Measurements from ENCODE around the gene SLC4A2. TPM values are rescaled to one million over a fixed set of nuclear protein-coding genes. Genes with fewer than 3 reads are reported as not detected.

The SLC4A2 gene
- total and polyA plus RNA-seq, 7 donors = 12.3 to 124 (median 84.6) TPM

DNA sequence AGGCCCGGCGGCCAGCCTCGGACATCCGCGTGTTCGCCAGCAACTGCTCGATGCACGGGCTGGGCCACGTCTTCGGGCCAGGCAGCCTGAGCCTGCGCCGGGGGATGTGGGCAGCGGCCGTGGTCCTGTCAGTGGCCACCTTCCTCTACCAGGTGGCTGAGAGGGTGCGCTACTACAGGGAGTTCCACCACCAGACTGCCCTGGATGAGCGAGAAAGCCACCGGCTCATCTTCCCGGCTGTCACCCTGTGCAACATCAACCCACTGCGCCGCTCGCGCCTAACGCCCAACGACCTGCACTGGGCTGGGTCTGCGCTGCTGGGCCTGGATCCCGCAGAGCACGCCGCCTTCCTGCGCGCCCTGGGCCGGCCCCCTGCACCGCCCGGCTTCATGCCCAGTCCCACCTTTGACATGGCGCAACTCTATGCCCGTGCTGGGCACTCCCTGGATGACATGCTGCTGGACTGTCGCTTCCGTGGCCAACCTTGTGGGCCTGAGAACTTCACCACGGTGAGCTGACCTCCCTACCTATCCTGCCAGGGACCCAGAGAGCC lies 10.4 kb upstream of the SLC4A2 start:
- WGBS, 2 donors = 91 to 93% methylated on average over 38 of the region's 38 CpGs
- no peak overlapping the region for H3K27ac ChIP-seq
- H3K9me3 ChIP-seq = no peaks in the 10 kb centered on the region
- no peak for DNase-seq
- TF ChIP-seq, protein P1, sequence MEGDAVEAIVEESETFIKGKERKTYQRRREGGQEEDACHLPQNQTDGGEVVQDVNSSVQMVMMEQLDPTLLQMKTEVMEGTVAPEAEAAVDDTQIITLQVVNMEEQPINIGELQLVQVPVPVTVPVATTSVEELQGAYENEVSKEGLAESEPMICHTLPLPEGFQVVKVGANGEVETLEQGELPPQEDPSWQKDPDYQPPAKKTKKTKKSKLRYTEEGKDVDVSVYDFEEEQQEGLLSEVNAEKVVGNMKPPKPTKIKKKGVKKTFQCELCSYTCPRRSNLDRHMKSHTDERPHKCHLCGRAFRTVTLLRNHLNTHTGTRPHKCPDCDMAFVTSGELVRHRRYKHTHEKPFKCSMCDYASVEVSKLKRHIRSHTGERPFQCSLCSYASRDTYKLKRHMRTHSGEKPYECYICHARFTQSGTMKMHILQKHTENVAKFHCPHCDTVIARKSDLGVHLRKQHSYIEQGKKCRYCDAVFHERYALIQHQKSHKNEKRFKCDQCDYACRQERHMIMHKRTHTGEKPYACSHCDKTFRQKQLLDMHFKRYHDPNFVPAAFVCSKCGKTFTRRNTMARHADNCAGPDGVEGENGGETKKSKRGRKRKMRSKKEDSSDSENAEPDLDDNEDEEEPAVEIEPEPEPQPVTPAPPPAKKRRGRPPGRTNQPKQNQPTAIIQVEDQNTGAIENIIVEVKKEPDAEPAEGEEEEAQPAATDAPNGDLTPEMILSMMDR (IDR thresholded peaks at IDR 0.05) = no peak
- TF ChIP-seq POLR2A (IDR thresholded peaks at IDR 0.05) = no peak
- no peak for TF ChIP-seq POLR2AphosphoS5 (IDR thresholded peaks at IDR 0.05)
- no peak for TF ChIP-seq EP300 (IDR thresholded peaks at IDR 0.05)
- peaks cover 0 to 10% (median 0%) of the 10 kb centered on the region in 3 donors for H3K27me3 ChIP-seq
- H3K4me3 ChIP-seq = no peak overlapping the region
- intact Hi-C loops (cut with DNase I) = no loop called here
- peaks cover 0 to 29% (median 19%) of the 10 kb centered on the region in 4 donors for H3K4me1 ChIP-seq
- peaks cover 0 to 24% (median 6%) of the 10 kb centered on the region in 4 donors for H3K36me3 ChIP-seq

GRCh38 chr7:151051108-151051507 lies 8.3 kb upstream of the SLC4A2 start:
- TF ChIP-seq POLR2AphosphoS5 (IDR thresholded peaks at IDR 0.05) = peak in 2 of 4 donors; percentile 19
- TF ChIP-seq EP300 (IDR thresholded peaks at IDR 0.05) = no peak
- Histone ChIP-seq H3K9me3 (no peaks in the 10 kb centered on the region), H3K4me1 (peaks cover 0 to 29% (median 19%) of the 10 kb centered on the region in 4 donors), H3K36me3 (peaks cover 0 to 12% (median 0%) of the 10 kb centered on the region in 4 donors), H3K4me3 (peak overlapping the region in 1 of 4 donors; percentile 9), H3K27me3 (peaks cover 0 to 10% (median 0%) of the 10 kb centered on the region in 3 donors), H3K27ac (no peak overlapping the region)
- intact Hi-C loops (cut with DNase I) = no loop called here
- 2 to 5% methylated on average over 50 of the region's 50 CpGs for WGBS, 2 donors
- no peak for DNase-seq

GRCh38 chr7:151053096-151053495 lies 6.3 kb upstream of the SLC4A2 start:
- 71 to 75% methylated on average over 4 of the region's 4 CpGs for WGBS, 2 donors
- DNase-seq = no peak
- intact Hi-C loops (cut with DNase I) = no loop called here
- peaks cover 0 to 10% (median 0%) of the 10 kb centered on the region in 3 donors for H3K27me3 ChIP-seq
- no peak overlapping the region for H3K27ac ChIP-seq
- H3K4me3 ChIP-seq = no peak overlapping the region
- TF ChIP-seq POLR2AphosphoS5 (IDR thresholded peaks at IDR 0.05) = no peak
- no peak for TF ChIP-seq EP300 (IDR thresholded peaks at IDR 0.05)
- TF ChIP-seq POLR2A (IDR thresholded peaks at IDR 0.05) = no peak
- TF ChIP-seq, protein P1 (IDR thresholded peaks at IDR 0.05) = no peak
- peaks cover 0 to 10% (median 0%) of the 10 kb centered on the region in 4 donors for H3K36me3 ChIP-seq
- H3K4me1 ChIP-seq = peaks cover 0 to 25% (median 19%) of the 10 kb centered on the region in 4 donors
- no peaks in the 10 kb centered on the region for H3K9me3 ChIP-seq

- intact Hi-C loops (cut with DNase I) = no loop called here
- H3K4me1 ChIP-seq = peaks cover 0 to 32% (median 24%) of the 10 kb centered on the region in 4 donors
- H3K27me3 ChIP-seq = peaks cover 0 to 10% (median 0%) of the 10 kb centered on the region in 3 donors
- H3K9me3 ChIP-seq = no peaks in the 10 kb centered on the region
- H3K36me3 ChIP-seq = peaks cover 0 to 10% (median 0%) of the 10 kb centered on the region in 4 donors
- TF ChIP-seq, protein P1 (IDR thresholded peaks at IDR 0.05) = no peak
- no peak for TF ChIP-seq EP300 (IDR thresholded peaks at IDR 0.05)
- no peak for TF ChIP-seq POLR2A (IDR thresholded peaks at IDR 0.05)
- no peak for TF ChIP-seq POLR2AphosphoS5 (IDR thresholded peaks at IDR 0.05)
- 89 to 94% methylated on average over 8 of the region's 8 CpGs for WGBS, 2 donors
- no peak overlapping the region for H3K27ac ChIP-seq
- H3K4me3 ChIP-seq = no peak overlapping the region
- no peak for DNase-seq
These were observed 5.6 kb upstream of the SLC4A2 start for GRCh38 chr7:151053751-151054150.

DNA sequence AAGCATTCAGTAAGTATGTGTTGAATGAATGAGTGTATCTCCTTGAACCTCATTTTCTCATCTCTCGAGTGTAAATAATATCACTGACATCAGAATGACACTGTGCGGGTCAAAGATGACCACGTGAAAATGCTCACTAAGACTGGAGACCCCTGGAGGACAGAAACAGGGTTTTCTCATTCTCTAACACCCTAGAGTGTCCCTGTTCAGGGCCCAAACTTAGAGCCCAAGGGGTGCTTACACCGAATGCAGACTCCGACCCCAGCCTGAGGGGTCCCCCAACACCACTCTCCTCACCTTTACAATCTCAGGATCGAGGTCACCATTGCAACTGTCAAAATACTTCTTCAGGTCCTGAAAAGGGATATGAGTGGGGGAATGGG lies 3.1 kb upstream of the SLC4A2 start:
- no peak overlapping the region for H3K4me3 ChIP-seq
- intact Hi-C loops (cut with DNase I) = no loop called here
- no peaks in the 10 kb centered on the region for H3K27me3 ChIP-seq
- peaks cover 0 to 10% (median 0%) of the 10 kb centered on the region in 4 donors for H3K36me3 ChIP-seq
- no peak for DNase-seq
- no peak overlapping the region for H3K27ac ChIP-seq
- 87 to 91% methylated on average over 6 of the region's 6 CpGs for WGBS, 2 donors
- H3K4me1 ChIP-seq = peaks cover 0 to 43% (median 33%) of the 10 kb centered on the region in 4 donors
- TF ChIP-seq POLR2A (IDR thresholded peaks at IDR 0.05) (no peak), EP300 (IDR thresholded peaks at IDR 0.05) (no peak), POLR2AphosphoS5 (IDR thresholded peaks at IDR 0.05) (no peak)
- TF ChIP-seq, protein P1 (IDR thresholded peaks at IDR 0.05) = no peak
- no peaks in the 10 kb centered on the region for H3K9me3 ChIP-seq
